SK-N-SH (cell line): ENCODE measurements around the gene CTSF. TPM values are rescaled to one million over a fixed set of nuclear protein-coding genes. Genes with fewer than 3 reads are reported as not detected.

Experiments
- CTCF ChIA-PET: fragments of 300-600, 350-600 bp; formaldehyde crosslinking; extraction: SDS; loops from one replicate; lab custom pipeline; 2021; lab: Yijun Ruan, JAX
- POLR2A ChIA-PET: fragments of 350-600 bp; sonication (Branson Sonifier 250); formaldehyde crosslinking; extraction: SDS; loops from one replicate; lab custom pipeline; 2020; ENCODE audit warnings: antibody characterized with exemption, inconsistent platforms; lab: Yijun Ruan, JAX
- DNase-seq: peaks from one replicate; pipeline ENCODE4 v3.0.0; 2012
- H2AFZ ChIP-seq: fragments of 200-600 bp; sonication (generic); 2 replicates; pipeline ENCODE4 v1.8.1; 2016; ENCODE audit warnings: antibody characterized with exemption, mild to moderate bottlenecking, low read depth
- H3F3A ChIP-seq: fragments of 200-600 bp; sonication (generic); replicated peaks from 2 replicates; pipeline ENCODE3; 2016; ENCODE audit warnings: antibody characterized with exemption, mild to moderate bottlenecking; ENCODE audit not compliant: insufficient read depth
- H3K27ac ChIP-seq, 2 experiments: fragments of 200-500 bp in 1 of 2; fragments of 200-600 bp in 1 of 2; sonication (Bioruptor generic) in 1 of 2; sonication (generic), shearing (Covaris generic) in 1 of 2; 2 replicates each; pipeline versions ENCODE4 v1.5.1 to v1.6.1; 2014 to 2016; ENCODE audit warnings: low read depth in 2 of 2, inconsistent platforms in 1 of 2, low read length in 1 of 2, mild to moderate bottlenecking in 1 of 2, mixed read lengths in 1 of 2
- H3K27me3 ChIP-seq: fragments of 200-600 bp; sonication (generic), shearing (Covaris generic); 2 replicates; pipeline ENCODE4 v1.6.1; 2016; ENCODE audit warnings: mixed run types; ENCODE audit not compliant: insufficient read depth
- H3K36me3 ChIP-seq, 2 experiments: fragments of 200-500 bp in 1 of 2; fragments of 200-600 bp in 1 of 2; sonication (Bioruptor generic) in 1 of 2; sonication (generic) in 1 of 2; replicated peaks in 1 of 2; 2 replicates each; pipeline versions ENCODE3 to v1.5.1; 2014 to 2016; ENCODE audit warnings: low read length in 1 of 2, mild to moderate bottlenecking in 1 of 2; ENCODE audit not compliant: insufficient read depth in 2 of 2, control insufficient read depth in 1 of 2
- H3K4me1 ChIP-seq, 2 experiments: fragments of 200-500 bp in 1 of 2; fragments of 200-600 bp in 1 of 2; sonication (Bioruptor generic) in 1 of 2; sonication (generic), shearing (Covaris generic) in 1 of 2; 2 replicates each; pipeline versions ENCODE4 v1.5.1 to v1.6.1; 2014 to 2016; ENCODE audit warnings: low read depth in 1 of 2, low read length in 1 of 2, mixed run types in 1 of 2; ENCODE audit not compliant: insufficient read depth in 2 of 2, control insufficient read depth in 1 of 2
- H3K4me2 ChIP-seq: fragments of 200-600 bp; sonication (generic), shearing (Covaris generic); 2 replicates; pipeline ENCODE4 v1.6.1; 2017; ENCODE audit warnings: mixed run types
- H3K4me3 ChIP-seq, 2 experiments: fragments of 200-500 bp in 1 of 2; fragments of 200-600 bp in 1 of 2; sonication (Bioruptor generic) in 1 of 2; sonication (generic), shearing (Covaris generic) in 1 of 2; 2 replicates each; pipeline versions ENCODE4 v1.5.1 to v1.8.1; 2014 to 2016; ENCODE audit warnings: low read depth in 2 of 2, inconsistent platforms in 1 of 2, low read length in 1 of 2, mild to moderate bottlenecking in 1 of 2, mixed read lengths in 1 of 2, moderate library complexity in 1 of 2
- H3K79me2 ChIP-seq: fragments of 200-600 bp; sonication (generic); 2 replicates; pipeline ENCODE4 v1.8.1; 2017; ENCODE audit warnings: mild to moderate bottlenecking; ENCODE audit not compliant: insufficient read depth
- H3K9ac ChIP-seq: fragments of 200-600 bp; sonication (generic); 2 replicates; pipeline ENCODE4 v1.6.1; 2017; ENCODE audit warnings: mixed run types
- H3K9me2 ChIP-seq: fragments of 200-600 bp; sonication (generic); 2 replicates; pipeline ENCODE4 v1.6.1; 2017; ENCODE audit warnings: mixed run types
- H3K9me3 ChIP-seq: fragments of 200-600 bp; sonication (generic); 2 replicates; pipeline ENCODE4 v1.6.1; 2017; ENCODE audit warnings: mixed run types, mild to moderate bottlenecking, moderate library complexity
- H4K20me1 ChIP-seq: fragments of 200-600 bp; sonication (generic); 2 replicates; pipeline ENCODE4 v1.6.1; 2017; ENCODE audit warnings: mild to moderate bottlenecking, mixed run types; ENCODE audit not compliant: insufficient read depth
- ELF1 ChIP-seq: IDR thresholded peaks from 2 replicates; pipeline ENCODE4 v1.4.0; 2012
- EP300 ChIP-seq, 2 experiments: IDR thresholded peaks; 2 replicates each; pipeline versions ENCODE4 v1.4.0 to v1.6.1; 2012; ENCODE audit warnings: borderline replicate concordance in 1 of 2, low read depth in 1 of 2, low read length in 1 of 2
- FOXJ3 ChIP-seq: sonication (generic); formaldehyde crosslinking; IDR thresholded peaks from 2 replicates; pipeline ENCODE4 v1.5.1; 2020; ENCODE audit warnings: mild to moderate bottlenecking, missing genetic modification reagents
- FOXM1 ChIP-seq: IDR thresholded peaks from 2 replicates; pipeline ENCODE4 v1.4.0; 2012; ENCODE audit warnings: low read depth, mild to moderate bottlenecking
- MEF2A ChIP-seq: IDR thresholded peaks from 2 replicates; pipeline ENCODE4 v1.4.0; 2012; ENCODE audit warnings: low read depth, borderline replicate concordance
- NFIC ChIP-seq: IDR thresholded peaks from 2 replicates; pipeline ENCODE4 v1.4.0; 2012; ENCODE audit warnings: borderline replicate concordance
- POLR2AphosphoS5 ChIP-seq: IDR thresholded peaks from 2 replicates; pipeline ENCODE4 v1.6.1; 2012; ENCODE audit warnings: low read depth, low read length
- RCOR1 ChIP-seq: fragments of 150-350 bp; IDR thresholded peaks from 2 replicates; pipeline ENCODE4 v1.6.1; 2017; ENCODE audit warnings: antibody characterized with exemption, low read length
- RXRA ChIP-seq: IDR thresholded peaks from 2 replicates; pipeline ENCODE4 v1.4.0; 2012; ENCODE audit warnings: low read depth, mild to moderate bottlenecking, borderline replicate concordance
- SMC3 ChIP-seq: IDR thresholded peaks from 2 replicates; pipeline ENCODE4 v1.6.1; 2012; ENCODE audit warnings: low read depth, low read length, improper control_type of control experiment
- TAF1 ChIP-seq: IDR thresholded peaks from 2 replicates; pipeline ENCODE4 v1.6.1; 2012; ENCODE audit warnings: low read depth, mild to moderate bottlenecking, low read length, moderate library complexity, borderline replicate concordance
- TEAD4 ChIP-seq: IDR thresholded peaks from 2 replicates; pipeline ENCODE4 v1.4.0; 2012; ENCODE audit warnings: mild to moderate bottlenecking, borderline replicate concordance; ENCODE audit not compliant: insufficient read depth
- WGBS: methylation state at CpG from one replicate; pipeline ENCODE4 v1.1.6; 2017; ENCODE audit warnings: low lambda C conversion rate; 5-methylcytosine and 5-hydroxymethylcytosine counted together
- polyA plus RNA-seq, 3 experiments: library from polyadenylated mRNA; depleted of rRNA; stranded (reverse); fragments of >200 nt; gene quantifications; 2 replicates each; pipeline ENCODE4 v1.2.3, GENCODE V29; 2012
- TF ChIP-seq, protein P1 (sequence below): IDR thresholded peaks from 2 replicates; pipeline ENCODE4 v1.4.0; 2012; ENCODE audit warnings: low read depth, borderline replicate concordance
- TF ChIP-seq, protein P2 (sequence below): fragments of 150-350 bp; IDR thresholded peaks from 2 replicates; pipeline ENCODE4 v1.6.1; 2017; ENCODE audit warnings: antibody characterized with exemption, low read length, low read depth, borderline replicate concordance
- TF ChIP-seq, protein P3 (sequence below): IDR thresholded peaks from 2 replicates; pipeline ENCODE4 v1.4.0; 2012; ENCODE audit warnings: low read depth
- TF ChIP-seq, protein P4 (sequence below): IDR thresholded peaks from 2 replicates; pipeline ENCODE4; 2012

The CTSF gene
- polyA plus RNA-seq, 1 of the 3 experiments (the other 2 are of a cell fraction), result 57.2 TPM

DNA sequence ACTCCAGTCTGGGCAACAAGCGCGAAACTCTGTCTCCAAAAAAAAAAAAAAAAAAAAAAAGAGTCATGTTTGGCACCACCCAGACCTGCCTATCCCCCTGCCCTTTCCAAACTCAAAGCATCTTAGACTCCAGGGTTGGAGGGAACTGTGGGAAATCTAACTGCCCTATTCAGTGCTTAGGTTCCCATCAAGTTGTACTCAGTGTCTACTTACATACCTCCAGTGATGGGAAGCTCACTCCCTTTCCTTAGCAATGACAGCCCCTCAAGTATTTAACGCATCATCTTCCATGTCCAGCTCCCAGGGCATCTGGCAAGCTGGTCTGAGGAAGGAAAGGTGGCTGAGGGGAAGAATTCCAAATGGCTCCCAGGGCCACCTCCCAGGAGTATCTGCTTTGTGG lies 18.7 kb downstream of the CTSF start (continued):
- TF ChIP-seq RXRA, result no peak
- TF ChIP-seq NFIC, result no peak
- TF ChIP-seq FOXM1, result no peak
- no peak for TF ChIP-seq TAF1
- TF ChIP-seq POLR2AphosphoS5, result no peak
- TF ChIP-seq MEF2A, result no peak

DNA sequence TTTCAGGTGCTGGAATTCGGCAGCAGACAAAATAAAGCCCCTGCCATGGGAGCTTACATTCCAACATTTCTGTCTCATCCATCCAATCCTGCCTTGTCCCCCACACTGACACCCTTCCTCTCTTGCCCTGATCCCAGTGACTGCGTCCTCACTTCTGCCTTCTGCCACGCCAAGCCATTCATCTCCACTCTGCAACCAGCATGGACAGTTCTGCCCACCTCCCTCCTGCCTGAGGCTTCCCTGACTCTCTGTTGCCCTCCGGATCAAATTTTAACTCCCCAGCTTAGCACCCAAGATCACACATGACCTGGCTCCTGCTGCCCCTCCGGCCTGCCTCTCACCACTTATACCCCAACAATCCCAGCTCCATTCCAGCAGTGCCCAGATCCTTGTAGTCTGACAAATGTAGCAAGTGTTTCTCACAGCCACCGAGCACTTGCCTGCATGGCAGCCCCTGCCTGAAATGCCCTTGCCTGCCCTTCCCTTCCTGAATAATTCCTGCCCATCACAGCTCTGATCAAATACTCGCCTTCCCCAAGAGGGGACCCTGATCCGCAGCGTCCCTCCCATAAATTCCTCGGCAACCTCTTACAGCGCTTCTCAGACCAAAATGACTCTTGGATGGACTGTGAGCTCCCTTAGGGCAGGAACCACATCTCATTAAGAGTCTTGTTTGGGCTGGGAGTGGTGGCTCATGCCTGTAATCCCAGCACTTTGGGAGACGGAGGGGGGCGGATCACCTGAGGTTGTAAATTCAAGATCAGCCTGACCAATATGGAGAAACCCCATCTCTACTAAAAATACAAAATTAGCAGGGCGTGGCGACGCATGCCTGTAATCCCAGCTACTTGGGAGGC lies 19.4 kb downstream of the CTSF start:
- 73% methylated on average over 16 of the region's 16 CpGs for WGBS
- TF ChIP-seq, protein P1, sequence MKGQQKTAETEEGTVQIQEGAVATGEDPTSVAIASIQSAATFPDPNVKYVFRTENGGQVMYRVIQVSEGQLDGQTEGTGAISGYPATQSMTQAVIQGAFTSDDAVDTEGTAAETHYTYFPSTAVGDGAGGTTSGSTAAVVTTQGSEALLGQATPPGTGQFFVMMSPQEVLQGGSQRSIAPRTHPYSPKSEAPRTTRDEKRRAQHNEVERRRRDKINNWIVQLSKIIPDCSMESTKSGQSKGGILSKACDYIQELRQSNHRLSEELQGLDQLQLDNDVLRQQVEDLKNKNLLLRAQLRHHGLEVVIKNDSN, result no peak
- no peak for TF ChIP-seq RCOR1
- no peak for TF ChIP-seq EP300 (IDR thresholded peaks at IDR 0.05; ENCODE audit: borderline replicate concordance in 1 of 2, low read depth in 1 of 2, low read length in 1 of 2)
- TF ChIP-seq, protein P2, sequence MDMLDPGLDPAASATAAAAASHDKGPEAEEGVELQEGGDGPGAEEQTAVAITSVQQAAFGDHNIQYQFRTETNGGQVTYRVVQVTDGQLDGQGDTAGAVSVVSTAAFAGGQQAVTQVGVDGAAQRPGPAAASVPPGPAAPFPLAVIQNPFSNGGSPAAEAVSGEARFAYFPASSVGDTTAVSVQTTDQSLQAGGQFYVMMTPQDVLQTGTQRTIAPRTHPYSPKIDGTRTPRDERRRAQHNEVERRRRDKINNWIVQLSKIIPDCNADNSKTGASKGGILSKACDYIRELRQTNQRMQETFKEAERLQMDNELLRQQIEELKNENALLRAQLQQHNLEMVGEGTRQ, result no peak
- TF ChIP-seq, protein P3, sequence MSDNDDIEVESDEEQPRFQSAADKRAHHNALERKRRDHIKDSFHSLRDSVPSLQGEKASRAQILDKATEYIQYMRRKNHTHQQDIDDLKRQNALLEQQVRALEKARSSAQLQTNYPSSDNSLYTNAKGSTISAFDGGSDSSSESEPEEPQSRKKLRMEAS, result no peak
- TF ChIP-seq SMC3, result no peak
- TF ChIP-seq FOXJ3 (CRISPR knock-in tag), result no peak
- no peak for TF ChIP-seq TAF1
- TF ChIP-seq, protein P4, sequence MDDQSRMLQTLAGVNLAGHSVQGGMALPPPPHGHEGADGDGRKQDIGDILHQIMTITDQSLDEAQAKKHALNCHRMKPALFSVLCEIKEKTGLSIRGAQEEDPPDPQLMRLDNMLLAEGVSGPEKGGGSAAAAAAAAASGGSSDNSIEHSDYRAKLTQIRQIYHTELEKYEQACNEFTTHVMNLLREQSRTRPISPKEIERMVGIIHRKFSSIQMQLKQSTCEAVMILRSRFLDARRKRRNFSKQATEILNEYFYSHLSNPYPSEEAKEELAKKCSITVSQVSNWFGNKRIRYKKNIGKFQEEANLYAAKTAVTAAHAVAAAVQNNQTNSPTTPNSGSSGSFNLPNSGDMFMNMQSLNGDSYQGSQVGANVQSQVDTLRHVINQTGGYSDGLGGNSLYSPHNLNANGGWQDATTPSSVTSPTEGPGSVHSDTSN, result no peak
- TF ChIP-seq TEAD4, result no peak
- no peak for TF ChIP-seq ELF1
- no peak for TF ChIP-seq MEF2A
- no peaks in the 10 kb centered on the region for H3K9me3 ChIP-seq
- no peak for DNase-seq
- H2AFZ ChIP-seq, result no peak overlapping the region
- peaks cover 0 to 4% of the 10 kb centered on the region in 2 experiments; a peak in 1 of 4 replicates for H3K4me1 ChIP-seq
- no peaks in the 10 kb centered on the region for H3K36me3 ChIP-seq
- ChIA-PET CTCF (interaction anchor here (0.9 to 1.5 kb wide), 4 partner anchors 9 to 159 kb away, joined by 3 to 5 read pairs (median 3); no protein-coding TSS in a partner anchor), POLR2A (no interaction called here)
- no peak overlapping the region for H3K4me3 ChIP-seq
- no peaks in the 10 kb centered on the region for H3K9me2 ChIP-seq
- H3K4me2 ChIP-seq, result no peak overlapping the region
- no peaks in the 10 kb centered on the region for H4K20me1 ChIP-seq
- H3K27ac ChIP-seq, result no peak overlapping the region
- H3K27me3 ChIP-seq, result no peaks in the 10 kb centered on the region
- H3K9ac ChIP-seq, result no peak overlapping the region
- peaks cover 7% of the 10 kb centered on the region for H3K79me2 ChIP-seq
- H3F3A ChIP-seq, result peaks cover 4% of the 10 kb centered on the region
